HG02623 (cell line): Measurements from ENCODE around the gene SLC9A5.

ENCODE experiments used
- ATAC-seq: cut with Tn5 transposase; IDR thresholded peaks from one replicate; pipeline ENCODE4 v1.9.1; 2021; ENCODE audit warnings: moderate library complexity; ENCODE audit not compliant: unreplicated experiment

The SLC9A5 gene

DNA sequence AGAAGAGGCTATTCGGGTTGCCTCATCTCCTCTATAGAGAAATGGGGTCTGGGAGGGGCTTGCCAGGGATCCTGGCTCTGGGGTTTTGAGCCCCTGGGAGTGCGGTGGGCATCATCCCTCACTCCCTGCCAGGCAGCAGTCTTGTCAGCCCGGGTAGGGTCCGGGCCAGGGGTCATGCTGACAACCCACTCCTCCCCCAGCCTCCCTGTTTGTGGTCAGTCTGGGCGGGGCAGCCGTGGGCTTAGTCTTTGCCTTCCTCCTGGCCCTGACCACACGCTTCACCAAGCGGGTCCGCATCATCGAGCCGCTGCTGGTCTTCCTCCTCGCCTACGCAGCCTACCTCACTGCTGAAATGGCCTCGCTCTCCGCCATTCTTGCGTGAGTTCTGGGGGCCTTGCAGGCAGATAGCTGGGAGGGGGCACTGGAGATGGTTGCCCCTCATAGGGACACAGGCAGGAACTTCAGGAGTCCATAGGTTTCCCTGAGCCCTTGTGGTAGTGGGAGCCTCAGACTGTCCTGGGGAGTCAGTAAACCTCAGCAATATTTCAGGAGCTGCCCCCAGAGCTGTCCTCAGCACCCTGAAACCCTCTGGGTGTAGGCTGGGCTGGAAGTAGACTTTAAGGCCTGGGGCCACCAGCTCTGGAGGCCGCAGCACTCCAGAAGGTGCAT lies 6.9 kb downstream of the SLC9A5 start:
- no peak for ATAC-seq

DNA sequence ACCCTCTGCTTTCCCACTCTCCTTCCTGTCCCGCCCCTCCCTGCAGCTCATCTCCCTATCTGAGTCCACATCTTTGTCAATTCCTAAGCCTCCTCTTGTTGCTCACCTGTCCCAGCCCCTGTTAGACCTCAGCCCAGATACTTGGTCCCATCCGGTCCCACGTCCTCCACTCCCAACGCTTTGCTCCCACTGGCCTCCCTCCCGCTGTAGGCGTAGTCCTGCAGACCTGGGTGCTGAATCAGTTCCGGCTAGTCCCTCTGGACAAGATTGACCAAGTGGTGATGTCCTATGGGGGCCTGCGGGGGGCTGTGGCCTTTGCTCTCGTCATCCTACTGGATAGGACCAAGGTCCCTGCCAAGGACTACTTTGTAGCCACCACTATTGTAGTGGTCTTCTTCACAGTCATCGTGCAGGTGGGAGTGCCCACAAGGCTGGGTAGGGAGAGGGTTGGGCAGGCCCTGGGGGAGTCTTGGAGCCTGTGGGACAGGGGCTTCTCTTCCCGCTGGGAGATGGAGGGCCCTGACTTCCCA lies 8.0 kb downstream of the SLC9A5 start:
- no peak for ATAC-seq

DNA sequence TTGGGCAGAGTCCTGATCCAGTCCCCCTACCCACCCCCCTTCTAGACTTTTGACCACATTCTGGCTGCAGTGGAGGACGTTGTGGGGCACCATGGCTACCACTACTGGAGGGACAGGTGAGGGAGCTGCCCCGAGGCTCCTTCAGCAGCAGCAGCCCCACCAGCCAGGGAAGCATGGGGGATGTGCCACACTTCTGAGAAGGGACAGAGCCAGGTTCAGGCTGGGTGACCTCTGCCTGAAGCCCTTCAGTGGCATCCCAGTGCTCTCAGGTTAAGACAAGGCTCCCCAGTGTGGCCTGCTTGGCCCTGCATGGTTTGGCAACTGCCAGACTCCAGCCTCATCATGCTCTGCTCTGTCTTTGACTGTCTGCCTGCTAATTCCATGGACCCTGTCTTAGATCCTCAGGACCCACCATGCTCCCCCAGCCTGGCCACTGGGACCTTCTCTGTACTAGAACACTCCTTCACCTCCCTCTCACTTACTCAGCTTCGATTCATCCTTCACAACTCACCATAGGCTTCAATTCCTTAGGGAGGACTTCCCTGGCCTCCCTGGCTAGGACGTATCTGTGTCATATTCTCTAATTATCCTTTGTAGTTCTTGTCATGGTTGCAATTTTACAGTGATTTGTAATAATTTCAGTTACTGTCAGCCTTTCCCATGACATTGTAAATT lies 8.8 kb downstream of the SLC9A5 start:
- no peak for ATAC-seq

GRCh38 chr16:67258161-67258835 lies 9.5 kb downstream of the SLC9A5 start:
- ATAC-seq = no peak

GRCh38 chr16:67259705-67260104 lies 10.9 kb downstream of the SLC9A5 start:
- no peak for ATAC-seq

DNA sequence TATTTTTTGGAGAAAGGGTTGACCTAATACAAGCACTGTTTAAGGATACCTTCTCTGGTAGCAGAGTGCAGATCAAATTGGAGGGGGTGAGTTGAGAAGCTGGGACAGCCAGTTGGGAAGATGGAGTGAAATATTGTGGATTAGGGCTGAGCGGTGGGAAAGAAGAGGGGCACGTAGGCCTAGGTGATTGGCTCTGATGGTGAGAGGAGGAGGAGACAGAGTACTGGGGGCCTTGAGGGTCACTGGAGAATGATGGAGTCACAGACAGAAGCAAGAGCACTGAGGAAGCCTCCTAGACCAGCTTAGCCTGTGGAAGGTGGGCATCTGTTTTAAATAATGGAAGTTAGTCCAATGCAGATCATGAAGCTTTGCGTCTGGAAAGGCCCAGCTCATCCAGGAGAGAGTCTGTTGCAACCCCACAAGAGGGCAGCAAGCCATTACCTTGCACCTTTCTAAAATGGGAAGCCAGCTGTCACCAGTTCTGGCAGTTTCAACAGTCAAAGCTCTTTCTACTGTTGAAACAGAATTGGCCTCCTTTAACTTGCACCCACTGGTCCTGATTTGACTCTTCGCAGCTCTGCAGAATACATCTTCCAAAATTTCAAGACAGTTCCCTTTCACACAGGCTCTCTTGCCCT lies 11.8 kb downstream of the SLC9A5 start:
- no peak for ATAC-seq

DNA sequence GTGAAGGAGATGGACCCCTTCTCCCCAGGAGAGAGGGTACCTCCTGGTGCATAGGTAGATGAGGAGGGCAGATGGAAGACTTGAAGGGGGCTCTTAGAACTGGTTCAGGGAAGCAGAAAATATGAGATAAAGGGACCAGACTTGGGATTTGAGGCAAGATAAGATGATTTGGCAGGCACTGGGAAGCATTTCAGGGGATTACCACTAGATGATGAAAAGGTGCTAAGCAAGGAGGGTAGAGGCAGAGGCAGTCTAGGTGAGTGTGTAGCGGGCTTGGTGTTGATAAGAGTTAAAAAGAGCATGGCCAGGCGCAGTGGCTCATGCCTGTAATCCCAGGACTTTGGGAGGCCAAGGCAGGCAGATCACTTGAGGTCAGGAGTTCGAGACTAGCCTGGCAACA lies 14.4 kb downstream of the SLC9A5 start:
- no peak for ATAC-seq

DNA sequence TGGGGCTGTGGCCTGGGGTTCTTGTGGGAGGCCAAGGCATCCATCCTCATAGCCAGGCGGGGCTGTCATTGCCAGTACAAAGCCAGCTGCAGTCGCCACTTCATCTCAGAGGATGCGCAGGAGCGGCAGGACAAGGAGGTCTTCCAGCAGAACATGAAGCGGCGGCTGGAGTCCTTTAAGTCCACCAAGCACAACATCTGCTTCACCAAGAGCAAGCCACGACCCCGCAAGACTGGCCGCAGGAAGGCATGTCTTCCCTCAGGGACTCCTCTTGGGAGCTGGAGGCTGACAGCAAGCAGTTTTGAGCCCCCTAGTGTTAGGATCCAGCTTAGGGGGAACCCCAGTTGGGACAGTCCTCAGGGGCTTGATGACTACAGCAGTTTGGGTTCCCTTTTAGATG lies 15.5 kb downstream of the SLC9A5 start:
- no peak for ATAC-seq

DNA sequence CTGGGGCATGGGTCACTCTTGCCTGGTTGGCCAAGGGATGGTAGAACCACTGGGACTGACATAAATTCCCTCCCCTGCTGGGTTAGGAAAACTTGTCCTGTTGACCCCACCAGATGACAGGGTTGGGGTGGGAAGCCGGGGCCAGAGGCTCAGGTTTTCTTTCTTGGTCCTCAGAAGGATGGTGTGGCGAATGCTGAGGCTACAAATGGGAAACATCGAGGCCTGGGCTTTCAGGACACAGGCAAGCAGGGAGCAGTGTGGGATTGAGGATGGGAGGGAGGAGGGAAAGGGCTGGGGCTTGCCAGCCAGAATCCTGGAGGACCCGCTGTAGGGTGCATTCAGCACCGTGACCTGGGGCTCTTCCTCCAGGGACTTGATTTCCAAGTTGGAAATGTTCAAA lies 16.1 kb downstream of the SLC9A5 start:
- ATAC-seq = no peak

GRCh38 chr16:67265834-67266233 lies 17.1 kb downstream of the SLC9A5 start:
- ATAC-seq = no peak

GRCh38 chr16:67268136-67268579 lies 19.4 kb downstream of the SLC9A5 start:
- no peak for ATAC-seq

DNA sequence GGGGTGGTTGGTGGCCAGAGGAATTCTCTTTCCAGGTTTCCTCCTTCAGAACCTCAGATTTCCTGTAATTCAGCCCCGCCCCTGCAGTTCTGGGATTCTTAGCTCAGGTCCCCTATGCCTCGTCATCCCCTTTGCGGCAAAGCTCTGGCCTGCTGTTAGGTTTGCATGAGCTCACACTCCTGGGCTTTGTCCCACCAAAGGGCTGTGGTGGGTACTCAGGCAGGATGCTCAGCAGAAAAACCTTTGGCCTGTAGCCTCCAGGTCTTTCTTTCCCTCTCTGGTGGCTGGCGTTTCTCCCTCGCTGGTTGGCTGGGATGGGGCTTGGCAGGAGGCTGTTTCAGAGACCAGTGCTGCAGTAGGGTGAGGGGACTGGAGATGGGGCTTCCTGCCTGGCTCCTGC lies 21.0 kb downstream of the SLC9A5 start:
- no peak for ATAC-seq

DNA sequence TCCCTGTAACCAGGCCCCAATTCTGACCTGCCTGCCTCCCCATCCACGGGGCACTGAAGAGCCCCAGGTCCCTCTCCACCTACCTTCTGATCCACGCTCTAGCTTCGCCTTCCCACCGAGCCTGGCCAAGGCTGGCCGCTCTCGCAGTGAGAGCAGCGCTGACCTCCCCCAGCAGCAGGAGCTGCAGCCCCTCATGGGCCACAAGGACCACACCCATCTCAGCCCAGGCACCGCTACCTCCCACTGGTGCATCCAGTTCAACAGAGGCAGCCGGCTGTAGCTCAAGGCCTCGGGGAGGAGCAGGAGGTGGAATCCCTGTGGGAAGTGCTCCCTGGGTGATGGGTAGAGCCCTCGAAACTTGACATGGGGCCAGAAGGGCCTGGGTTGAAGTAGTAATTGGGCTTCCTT lies 22.2 kb downstream of the SLC9A5 start:
- no peak for ATAC-seq

GRCh38 chr16:67271446-67271845 lies 22.7 kb downstream of the SLC9A5 start:
- ATAC-seq = no peak

DNA sequence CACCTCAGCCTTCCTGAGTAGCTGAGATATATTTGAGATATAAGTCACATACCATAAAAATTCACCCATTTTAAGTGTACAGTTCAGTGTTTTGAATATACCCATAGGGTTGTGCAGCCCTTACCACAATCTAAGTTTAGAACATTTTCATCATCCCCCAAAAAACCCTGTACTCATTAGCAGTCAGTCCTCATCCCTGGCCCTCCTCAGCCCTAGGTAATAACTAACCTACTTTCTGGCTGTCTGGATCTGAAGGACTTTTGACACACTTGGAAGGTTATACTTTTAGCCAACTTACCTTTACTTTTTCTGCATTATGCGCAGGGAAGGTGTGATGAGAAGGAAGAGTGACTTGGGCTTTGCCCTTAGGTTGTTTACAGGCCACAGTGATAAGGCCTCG lies 26.5 kb downstream of the SLC9A5 start:
- ATAC-seq = no peak

DNA sequence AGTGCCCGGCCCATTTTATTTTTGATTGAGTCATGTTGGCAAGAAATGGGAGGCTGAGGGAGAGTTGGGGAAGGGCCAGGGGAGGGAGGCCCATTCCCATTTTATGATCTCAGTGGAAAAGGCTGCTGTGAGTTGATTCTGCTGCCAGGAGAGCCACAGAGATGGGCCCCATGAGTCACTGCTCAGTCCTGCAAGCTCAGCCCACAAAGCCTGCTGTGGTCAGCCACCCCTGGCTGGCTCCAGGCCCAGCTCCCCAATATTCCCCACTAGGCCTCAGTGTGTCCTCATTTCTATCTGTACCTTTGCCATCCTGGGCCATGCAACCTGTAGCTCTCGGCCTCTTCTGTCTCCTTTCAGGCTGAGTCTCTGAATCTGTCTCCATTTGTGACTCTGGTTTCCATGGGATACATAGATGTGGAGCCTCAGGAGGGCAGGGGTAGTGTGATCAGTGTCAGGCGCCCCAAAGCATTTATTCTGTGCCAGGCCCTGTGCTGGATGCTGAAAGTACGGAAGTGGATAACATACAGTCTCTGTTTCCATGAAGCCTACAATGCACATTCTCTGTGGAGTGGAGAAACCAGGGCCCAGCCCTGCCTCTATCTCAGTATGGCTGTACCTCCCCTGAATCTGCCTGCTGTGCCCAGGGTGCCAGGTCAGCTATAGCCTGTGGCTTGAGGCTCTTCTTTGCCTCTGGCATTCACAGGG lies 28.7 kb downstream of the SLC9A5 start:
- no peak for ATAC-seq

- ATAC-seq = no peak
Observed at GRCh38 chr16:67277999-67278772, 29.4 kb downstream of the SLC9A5 start.

DNA sequence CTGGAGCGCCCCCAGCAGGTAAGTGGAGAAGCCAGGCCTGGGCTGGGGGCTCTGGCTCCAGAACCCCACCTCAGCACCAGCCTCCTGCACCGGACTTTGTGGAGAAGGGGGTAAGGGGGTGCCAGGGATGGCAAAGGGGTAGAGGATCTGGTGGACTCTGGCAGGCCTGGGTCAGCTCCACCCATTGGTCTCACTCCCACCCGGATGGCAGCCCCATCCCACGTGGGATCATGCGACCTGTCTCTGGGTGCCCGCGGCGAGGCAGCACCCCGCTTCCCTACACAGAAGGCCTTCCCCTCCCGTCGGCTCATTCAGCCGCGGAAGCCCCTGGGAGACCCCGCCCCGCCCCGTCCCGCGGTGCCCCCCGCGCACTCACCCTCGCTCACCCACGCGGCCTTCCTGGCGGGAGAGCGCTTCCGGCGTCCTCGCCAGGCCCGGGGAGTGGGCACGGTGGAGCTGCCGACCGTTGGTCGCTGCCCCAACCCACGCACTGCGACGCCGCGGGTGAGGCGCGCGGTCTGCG lies 30.1 kb downstream of the SLC9A5 start:
- ATAC-seq = peak; percentile 26

GRCh38 chr16:67279296-67280089 lies 30.7 kb downstream of the SLC9A5 start, which contains the start of gene PLEKHG4:
Gene PLEKHG4, plus strand, starts transcription at chr16:67279532. Its CDS starts 513 bp downstream, at chr16:67280045.
- ATAC-seq = peak; percentile 70
